Nephron (organoid): ENCODE measurements around the gene FGFBP3.
A peak's percentile ranks its signal among the peaks of the same experiment; 100 is the strongest.

Source experiments
- H3K27ac Mint-ChIP-seq, 3 experiments: 2 replicates each; pipeline ENCODE4 v1.8.0; 2020; ENCODE audit warnings: mixed read lengths in 3 of 3, mild to moderate bottlenecking in 2 of 3, moderate library complexity in 1 of 3
- H3K27me3 Mint-ChIP-seq: 2 replicates; pipeline ENCODE4 v1.8.0; 2021; ENCODE audit warnings: low read depth, mild to moderate bottlenecking, moderate library complexity, mixed read lengths
- H3K36me3 Mint-ChIP-seq: 2 replicates; pipeline ENCODE4 v1.8.0; 2020; ENCODE audit warnings: low read depth, mixed read lengths
- H3K4me1 Mint-ChIP-seq: 2 replicates; pipeline ENCODE4 v1.8.0; 2020; ENCODE audit warnings: mixed read lengths
- H3K4me3 Mint-ChIP-seq, 3 experiments: 2 replicates each; pipeline ENCODE4 v1.8.0; 2020; ENCODE audit warnings: mild to moderate bottlenecking in 3 of 3, mixed read lengths in 3 of 3, moderate library complexity in 2 of 3
- H3K9me3 Mint-ChIP-seq: 2 replicates; pipeline ENCODE4 v1.8.0; 2020; ENCODE audit warnings: mixed read lengths
- TF ChIP-seq, protein P1 (sequence below), 3 experiments: fragments of 200-600 bp; sonication (generic); IDR thresholded peaks; one replicate each; pipeline ENCODE4 v1.5.0; 2021; ENCODE audit warnings: antibody characterized with exemption in 3 of 3; ENCODE audit not compliant: unreplicated experiment in 3 of 3

FGFBP3 gene

GRCh38 chr10:91908337-91909116 is 759 bp downstream of the FGFBP3 start:
- TF ChIP-seq, protein P1, sequence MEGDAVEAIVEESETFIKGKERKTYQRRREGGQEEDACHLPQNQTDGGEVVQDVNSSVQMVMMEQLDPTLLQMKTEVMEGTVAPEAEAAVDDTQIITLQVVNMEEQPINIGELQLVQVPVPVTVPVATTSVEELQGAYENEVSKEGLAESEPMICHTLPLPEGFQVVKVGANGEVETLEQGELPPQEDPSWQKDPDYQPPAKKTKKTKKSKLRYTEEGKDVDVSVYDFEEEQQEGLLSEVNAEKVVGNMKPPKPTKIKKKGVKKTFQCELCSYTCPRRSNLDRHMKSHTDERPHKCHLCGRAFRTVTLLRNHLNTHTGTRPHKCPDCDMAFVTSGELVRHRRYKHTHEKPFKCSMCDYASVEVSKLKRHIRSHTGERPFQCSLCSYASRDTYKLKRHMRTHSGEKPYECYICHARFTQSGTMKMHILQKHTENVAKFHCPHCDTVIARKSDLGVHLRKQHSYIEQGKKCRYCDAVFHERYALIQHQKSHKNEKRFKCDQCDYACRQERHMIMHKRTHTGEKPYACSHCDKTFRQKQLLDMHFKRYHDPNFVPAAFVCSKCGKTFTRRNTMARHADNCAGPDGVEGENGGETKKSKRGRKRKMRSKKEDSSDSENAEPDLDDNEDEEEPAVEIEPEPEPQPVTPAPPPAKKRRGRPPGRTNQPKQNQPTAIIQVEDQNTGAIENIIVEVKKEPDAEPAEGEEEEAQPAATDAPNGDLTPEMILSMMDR (IDR thresholded peaks at IDR 0.05; ENCODE audit: unreplicated experiment in 3 of 3): peak; percentile 18 to 48 (median 32)

GRCh38 chr10:91907914-91908336 is 1.4 kb downstream of the FGFBP3 start:
- Mint-ChIP-seq H3K36me3 (peaks cover 21% of the 10 kb centered on the region), H3K9me3 (no peaks in the 10 kb centered on the region), H3K4me1 (peaks cover 14% of the 10 kb centered on the region), H3K27ac (peak overlapping the region; percentile 20 to 74 (median 34)), H3K27me3 (no peaks in the 10 kb centered on the region), H3K4me3 (peak overlapping the region; percentile 86 to 90 (median 90))
- TF ChIP-seq, protein P1 (IDR thresholded peaks at IDR 0.05; ENCODE audit: unreplicated experiment in 3 of 3): no peak

More at GRCh38 chr10:91908337-91909116, 759 bp downstream of the FGFBP3 start:
- peak overlapping the region; percentile 86 to 91 (median 90) for H3K4me3 Mint-ChIP-seq
- H3K36me3 Mint-ChIP-seq: peaks cover 21% of the 10 kb centered on the region
- peak overlapping the region; percentile 64 to 84 (median 77) for H3K27ac Mint-ChIP-seq
- H3K27me3 Mint-ChIP-seq: no peaks in the 10 kb centered on the region
- H3K9me3 Mint-ChIP-seq: no peaks in the 10 kb centered on the region
- H3K4me1 Mint-ChIP-seq: peaks cover 14% of the 10 kb centered on the region

- TF ChIP-seq, protein P1 (IDR thresholded peaks at IDR 0.05; ENCODE audit: unreplicated experiment in 3 of 3): no peak
- Mint-ChIP-seq H3K9me3 (no peaks in the 10 kb centered on the region), H3K27me3 (no peaks in the 10 kb centered on the region), H3K4me3 (peak overlapping the region; percentile 86 to 90 (median 90)), H3K36me3 (peaks cover 21% of the 10 kb centered on the region), H3K4me1 (peaks cover 14% of the 10 kb centered on the region), H3K27ac (no peak overlapping the region)
These were observed 2.2 kb downstream of the FGFBP3 start for GRCh38 chr10:91907033-91907594.

DNA sequence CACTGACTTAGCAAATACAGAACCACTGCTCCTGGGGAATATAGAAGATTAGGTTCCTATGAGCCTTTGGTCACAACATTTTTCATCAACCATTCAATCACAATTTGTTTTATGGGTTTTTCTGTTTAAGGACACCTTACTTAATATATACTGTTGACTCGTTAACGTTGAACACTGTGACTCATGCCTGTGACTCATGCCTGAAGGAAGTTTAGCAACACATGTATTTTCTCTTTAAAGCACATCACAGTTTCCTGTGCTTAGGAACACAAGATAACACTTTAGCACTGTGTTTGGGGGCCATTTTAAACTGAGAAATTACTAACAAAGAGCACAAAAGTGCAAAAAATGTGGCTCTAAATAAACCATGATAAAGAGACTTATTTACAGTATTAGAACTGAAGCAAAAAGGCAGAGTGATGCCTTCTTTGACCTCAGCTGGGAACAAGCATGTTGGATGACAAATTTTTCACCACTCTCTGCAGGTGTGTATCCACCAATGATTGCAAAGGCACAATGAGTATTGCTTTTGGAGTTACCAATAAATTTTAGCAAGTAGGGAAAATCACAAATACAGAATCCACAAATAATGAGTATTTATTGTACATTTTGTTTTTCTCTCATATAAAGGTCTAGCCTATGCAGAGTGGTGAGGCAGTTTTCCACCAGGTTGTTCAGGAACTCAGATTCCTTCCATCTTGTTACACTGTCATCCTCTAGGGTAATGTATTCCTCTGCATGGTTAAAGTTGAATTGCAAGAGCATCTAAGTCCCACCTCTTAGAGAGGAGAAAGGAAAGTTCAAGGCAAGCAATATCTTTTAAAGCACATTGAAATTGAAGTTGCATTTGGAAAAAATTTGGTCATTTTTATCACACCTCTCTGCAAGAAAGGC is 7.3 kb downstream of the FGFBP3 start:
- Mint-ChIP-seq H3K27me3 (no peaks in the 10 kb centered on the region), H3K27ac (no peak overlapping the region), H3K36me3 (peaks cover 21% of the 10 kb centered on the region), H3K9me3 (no peaks in the 10 kb centered on the region), H3K4me3 (peak overlapping the region in 1 of 3 experiments; percentile 24), H3K4me1 (no peaks in the 10 kb centered on the region)
- TF ChIP-seq, protein P1 (IDR thresholded peaks at IDR 0.05; ENCODE audit: unreplicated experiment in 3 of 3): no peak

DNA sequence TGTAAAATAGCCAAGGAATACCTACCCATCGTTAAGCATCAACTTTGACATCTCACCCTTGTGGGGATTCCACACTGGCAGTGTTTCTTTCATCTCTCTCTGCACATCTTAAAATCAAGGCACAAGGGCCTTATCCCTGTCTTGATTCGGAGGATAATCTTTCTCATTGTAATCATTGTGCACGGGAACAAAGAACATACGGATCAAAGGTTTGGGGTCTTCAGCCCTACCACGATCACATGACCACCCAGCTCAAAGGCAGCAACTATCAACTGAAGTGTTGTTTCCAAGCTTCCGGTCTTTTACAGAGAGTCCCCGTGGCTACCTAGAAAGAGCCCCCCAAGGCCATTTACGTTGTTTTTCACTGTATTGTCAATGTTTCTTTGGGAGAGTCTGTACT is 11.9 kb downstream of the FGFBP3 start:
- Mint-ChIP-seq H3K4me1 (no peaks in the 10 kb centered on the region), H3K27ac (no peak overlapping the region), H3K9me3 (no peaks in the 10 kb centered on the region), H3K27me3 (no peaks in the 10 kb centered on the region), H3K36me3 (no peaks in the 10 kb centered on the region), H3K4me3 (no peak overlapping the region)
- TF ChIP-seq, protein P1 (IDR thresholded peaks at IDR 0.05; ENCODE audit: unreplicated experiment in 3 of 3): no peak
